D341Med (cell line): ENCODE data around the gene FCGBP.

Experiments
- DNase-seq: peaks from one replicate; pipeline ENCODE4 v3.0.0; 2012; ENCODE audit warnings: low spot score

Gene FCGBP

GRCh38 chr19:39946532-39946931, 12.1 kb upstream of the FCGBP start:
- DNase-seq, result no peak

GRCh38 chr19:39943586-39943985, 9.2 kb upstream of the FCGBP start:
- DNase-seq, result no peak

- DNase-seq, result no peak
Observed at GRCh38 chr19:39942366-39942730, 7.9 kb upstream of the FCGBP start.

- no peak for DNase-seq
Observed at GRCh38 chr19:39941615-39942365, 7.4 kb upstream of the FCGBP start.

GRCh38 chr19:39941151-39941550, 6.7 kb upstream of the FCGBP start:
- DNase-seq, result no peak

- no peak for DNase-seq
Observed at GRCh38 chr19:39940221-39940833, 5.9 kb upstream of the FCGBP start.

GRCh38 chr19:39939556-39939955, 5.1 kb upstream of the FCGBP start:
- no peak for DNase-seq

- DNase-seq, result no peak
Observed at GRCh38 chr19:39937787-39938186, 3.4 kb upstream of the FCGBP start.

- DNase-seq, result no peak
Observed at GRCh38 chr19:39937094-39937720, 2.8 kb upstream of the FCGBP start.

- DNase-seq, result no peak
Observed at GRCh38 chr19:39936622-39937021, 2.2 kb upstream of the FCGBP start.

GRCh38 chr19:39936020-39936419, 1.6 kb upstream of the FCGBP start:
- no peak for DNase-seq

- DNase-seq, result no peak
Observed at GRCh38 chr19:39935364-39935661, 879 bp upstream of the FCGBP start.

- DNase-seq, result no peak
Observed at GRCh38 chr19:39929750-39930149, 4.7 kb downstream of the FCGBP start.

GRCh38 chr19:39928357-39928725, 6.1 kb downstream of the FCGBP start:
- DNase-seq, result no peak

GRCh38 chr19:39927524-39928356, 6.7 kb downstream of the FCGBP start:
- DNase-seq, result no peak

GRCh38 chr19:39927076-39927475, 7.4 kb downstream of the FCGBP start:
- no peak for DNase-seq

GRCh38 chr19:39926170-39926760, 8.2 kb downstream of the FCGBP start:
- DNase-seq, result no peak

GRCh38 chr19:39924952-39925351, 9.5 kb downstream of the FCGBP start:
- DNase-seq, result no peak

GRCh38 chr19:39924389-39924788, 10.0 kb downstream of the FCGBP start:
- no peak for DNase-seq

GRCh38 chr19:39923862-39924261, 10.6 kb downstream of the FCGBP start:
- DNase-seq, result no peak

- DNase-seq, result no peak
Observed at GRCh38 chr19:39919976-39920375, 14.5 kb downstream of the FCGBP start.

- no peak for DNase-seq
Observed at GRCh38 chr19:39918183-39918651, 16.2 kb downstream of the FCGBP start.
